ENCODE measurements around the gene SMYD3.

DNA sequence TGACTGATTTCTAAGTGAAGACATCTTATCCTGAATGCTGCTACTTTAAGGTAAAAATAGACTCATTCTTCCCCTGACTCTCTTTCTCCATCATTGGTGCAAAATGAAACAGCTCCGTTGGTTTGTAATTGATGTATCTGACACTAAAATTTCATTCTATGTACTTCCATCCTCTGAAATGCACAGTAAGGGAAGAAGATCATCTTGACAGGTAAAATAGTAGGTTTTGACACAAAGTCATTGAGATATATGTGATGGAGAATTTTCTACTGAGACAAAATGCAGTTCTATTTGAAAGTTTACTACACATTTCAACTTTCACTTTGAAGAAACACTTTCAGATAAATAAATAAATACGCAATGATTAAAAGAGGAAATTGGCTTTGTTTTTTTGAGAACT is 348.9 kb downstream of the SMYD3 start:
- TF ChIP-seq CTCF (IDR thresholded peaks at IDR 0.05; ENCODE audit: borderline replicate concordance, extremely low read depth, low read length, poor library complexity, severe bottlenecking): no peak
- no peak for TF ChIP-seq EZH2 (IDR thresholded peaks at IDR 0.05; ENCODE audit: borderline replicate concordance, low read depth, low read length, severe bottlenecking)

Data from DND-41 (cell line).